Measurements from ENCODE around the gene CEACAM7. TPM values are rescaled to one million over a fixed set of nuclear protein-coding genes. Genes with fewer than 3 reads are reported as not detected.

The CEACAM7 gene
- 2.4 TPM in 1 of 2 replicates, not detected in the other for polyA plus RNA-seq

DNA sequence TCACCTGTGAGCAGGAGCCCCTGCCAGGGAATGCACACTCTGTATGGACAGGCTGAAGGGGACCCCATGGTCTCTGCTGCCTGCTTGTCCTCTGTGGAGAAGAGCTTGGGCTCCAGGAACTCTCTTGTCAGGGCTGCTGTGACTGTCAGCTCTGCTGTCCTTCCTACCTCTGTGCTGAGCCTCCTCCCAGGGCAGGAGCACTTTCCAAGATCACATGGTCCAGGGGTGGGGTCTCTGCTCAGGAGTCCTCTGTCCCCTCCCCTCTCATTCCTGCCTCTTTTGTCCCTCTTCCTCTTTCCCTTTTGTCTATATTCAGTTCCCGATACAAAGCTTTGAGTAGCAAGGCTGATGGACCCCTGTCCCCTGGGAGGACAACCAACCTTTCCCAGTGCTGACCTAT lies at the start of gene CEACAM7:
Gene CEACAM7 (minus strand): TSS at position 173 of the 400 bp plus-strand sequence. CDS start 105 bp downstream, at position 68.

DNA sequence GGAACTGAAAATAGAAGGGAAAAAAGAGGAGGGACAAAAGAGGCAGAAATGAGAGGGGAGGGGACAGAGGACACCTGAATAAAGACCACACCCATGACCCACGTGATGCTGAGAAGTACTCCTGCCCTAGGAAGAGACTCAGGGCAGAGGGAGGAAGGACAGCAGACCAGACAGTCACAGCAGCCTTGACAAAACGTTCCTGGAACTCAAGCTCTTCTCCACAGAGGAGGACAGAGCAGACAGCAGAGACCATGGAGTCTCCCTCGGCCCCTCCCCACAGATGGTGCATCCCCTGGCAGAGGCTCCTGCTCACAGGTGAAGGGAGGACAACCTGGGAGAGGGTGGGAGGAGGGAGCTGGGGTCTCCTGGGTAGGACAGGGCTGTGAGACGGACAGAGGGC lies 20.4 kb upstream of the CEACAM7 start, which contains the start of gene CEACAM5:
Gene CEACAM5 (plus strand): TSS at position 146 of the 400 bp plus-strand sequence. CDS start 106 bp downstream, at position 252.

DNA sequence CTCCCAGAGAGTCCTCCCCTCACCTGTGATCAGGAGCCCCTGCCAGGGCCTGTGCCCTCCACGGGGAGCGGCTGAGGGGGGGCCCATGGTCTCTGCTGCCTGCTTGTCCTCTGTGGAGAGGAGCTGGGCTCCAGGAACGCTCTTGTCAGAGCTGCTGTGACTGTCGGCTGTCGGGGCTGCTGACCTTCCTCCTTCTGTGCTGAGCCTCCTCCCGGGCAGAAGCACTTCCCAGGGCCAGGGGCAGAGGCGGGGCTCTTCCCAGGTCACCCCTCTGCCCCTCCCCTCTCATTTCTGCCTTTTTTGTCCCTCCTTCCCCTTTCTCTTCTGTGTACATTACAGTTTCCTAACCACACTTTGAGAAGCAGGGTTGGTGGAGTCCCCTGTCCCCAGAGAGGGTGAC lies 61.2 kb downstream of the CEACAM7 start, which contains the start of gene CEACAM4:
Gene CEACAM4 (minus strand): TSS at position 198 of the 400 bp plus-strand sequence. CDS start 111 bp downstream, at position 87.

Other genes starting within 250 kb of the CEACAM7 start
- 14.9 and 20.5 TPM in 2 replicates for gene DMAC2, start 248.4 kb downstream of the CEACAM7 start, polyA plus RNA-seq
- gene ERICH4, start 245.1 kb downstream of the CEACAM7 start, polyA plus RNA-seq: not detected in 2 replicates
- gene CEACAM21, start 112.1 kb downstream of the CEACAM7 start, polyA plus RNA-seq: not detected in 2 replicates
- not detected in 2 replicates for gene CEACAM4, start 61.2 kb downstream of the CEACAM7 start, polyA plus RNA-seq
- not detected in 2 replicates for gene CEACAM5, start 20.4 kb upstream of the CEACAM7 start, polyA plus RNA-seq
- not detected in 2 replicates for gene CEACAM6, start 67.3 kb upstream of the CEACAM7 start, polyA plus RNA-seq
- not detected in 2 replicates for gene CEACAM3, start 108.3 kb upstream of the CEACAM7 start, polyA plus RNA-seq
- gene LYPD4, start 156.4 kb upstream of the CEACAM7 start, polyA plus RNA-seq: not detected in 2 replicates
- not detected in 2 replicates for gene DMRTC2, start 156.8 kb upstream of the CEACAM7 start, polyA plus RNA-seq
- 1,193 and 1,462 TPM in 2 replicates for gene RPS19, start 172.0 kb upstream of the CEACAM7 start, polyA plus RNA-seq
- not detected in 2 replicates for gene CD79A, start 189.0 kb upstream of the CEACAM7 start, polyA plus RNA-seq
- gene ARHGEF1, start 194.9 kb upstream of the CEACAM7 start, polyA plus RNA-seq: 0.46 and 0.52 TPM in 2 replicates
- gene ERFL, start 240.2 kb upstream of the CEACAM7 start, polyA plus RNA-seq: not detected in 2 replicates

All from Purkinje cell (primary cell).